Right lobe of liver (tissue), 6 donors: ENCODE data around the gene GRK6. TPM values are rescaled to one million over a fixed set of nuclear protein-coding genes. Genes with fewer than 3 reads are reported as not detected.

Experiments used
- ATAC-seq, 4 donors: fragments of 200-7000 bp; cut with Tn5 transposase; one replicate each; pipeline ENCODE4 v1.9.1; 2020; ENCODE audit warnings: mild to moderate bottlenecking in 4 of 4, moderate library complexity in 4 of 4
- DNase-seq, 3 donors: peaks; one replicate each; pipeline ENCODE4 v3.0.0-alpha.2; 2020
- H3K27ac ChIP-seq, 3 donors: fragments of 200-600 bp; one replicate each; pipeline ENCODE4 v1.8.0; 2022
- H3K27me3 ChIP-seq, 2 donors: fragments of 200-600 bp; one replicate each; pipeline ENCODE4 v1.8.0; 2022
- H3K36me3 ChIP-seq, 4 donors: fragments of 200-600 bp; sonication (generic) in 1 of 4; one replicate each; pipeline versions ENCODE4 v1.5.1 to v1.8.0; 2017 to 2022; ENCODE audit warnings: control low read depth in 1 of 4
- H3K4me1 ChIP-seq, 4 donors: fragments of 200-600 bp; sonication (generic) in 1 of 4; one replicate each; pipeline versions ENCODE4 v1.5.1 to v1.8.0; 2017 to 2022; ENCODE audit warnings: control low read depth in 1 of 4
- H3K4me3 ChIP-seq, 3 donors: fragments of 200-600 bp; one replicate each; pipeline ENCODE4 v1.8.0; 2022
- H3K9me3 ChIP-seq, 4 donors: fragments of 200-600 bp; sonication (generic) in 1 of 4; one replicate each; pipeline versions ENCODE4 v1.5.1 to v1.8.0; 2017 to 2022; ENCODE audit warnings: control low read depth in 1 of 4
- CTCF ChIP-seq, 4 donors: fragments of 200-600 bp in 3 of 4; fragments of 450-650 bp in 1 of 4; IDR thresholded peaks; one replicate each; pipeline versions ENCODE4 v1.5.1 to v1.8.0; 2016 to 2022; ENCODE audit warnings: antibody characterized with exemption in 4 of 4, mild to moderate bottlenecking in 2 of 4
- POLR2A ChIP-seq: fragments of 450-650 bp; IDR thresholded peaks from one replicate; pipeline ENCODE4 v1.6.1; 2017; ENCODE audit warnings: antibody characterized with exemption, mild to moderate bottlenecking
- WGBS: methylation state at CpG from one replicate; pipeline ENCODE4 v1.1.6; 2018; ENCODE audit warnings: low coverage, low lambda C conversion rate; ENCODE audit not compliant: insufficient coverage; ENCODE audit errors: missing lambda C conversion rate; 5-methylcytosine and 5-hydroxymethylcytosine counted together
- intact Hi-C, 2 donors: fragments of 100-400 bp; cut with DNase I; formaldehyde crosslinking; loops; one replicate each; pipeline versions ENCODE4 v1.11.2 to v1.14.1; 2022
- long read RNA-seq: library from polyadenylated mRNA; unstranded; transcript quantifications from one replicate; pipeline ENCODE4 v2.0.0, GENCODE V29; 2019
- total RNA-seq, 6 experiments: library from RNA; depleted of rRNA in 2 of 6; stranded (reverse); fragments of >200 nt in 2 of 6; fragmentation: NEBNext Ultra II Directional in 3 of 6; extraction: Animal tissue kit (Norgen Biotek cat#: 25700) in 3 of 6; gene quantifications; one replicate each; pipeline versions ENCODE4 v1.1.0 to v1.2.4, GENCODE V29; 2016 to 2023
- donor health status: DM: no; HTN: yes; CAD: no.
- donor health status: DM: no; HTN: no; CAD: no.
- donor health status: DM: no; HTN: no; CAD: no.
- donor health status: DM: no; HTN: yes; CAD: no.
- donor health status: DM: no; HTN: yes; CAD: no.

The GRK6 gene
- 10 to 100 TPM in 3 of 6 experiments, 1 to 10 TPM in 3; 6.1 to 10.8 (median 10.0) TPM for total RNA-seq
- long read RNA-seq, partial matches to known transcripts: 0 of 2 reads
- long read RNA-seq, other reads (novel, unspliced or antisense): 2 of 2 reads

GRCh38 chr5:177426566-177427210, at the start of gene GRK6:
Gene GRK6 (plus strand): TSS chr5:177426676. CDS start chr5:177426846, 170 bp downstream.
- H3K4me3 ChIP-seq: peak within 1 kb of the TSS; percentile 70 to 83 (median 80)
- TF ChIP-seq CTCF (IDR thresholded peaks at IDR 0.05) (no peak), POLR2A (peak; percentile 72)
- peaks cover 0 to 18% (median 0%) of the 10 kb centered on the region in 4 donors for H3K4me1 ChIP-seq
- ATAC-seq (peak in 1 of 4 donors; percentile 0), DNase-seq (peak; percentile 58 to 73 (median 66))
- intact Hi-C loops: no loop called here
- peak within 1 kb of the TSS; percentile 71 to 88 (median 83) for H3K27ac ChIP-seq
- WGBS: 2% methylated on average over 11 of the region's 82 CpGs
- no peaks in the 10 kb centered on the region for H3K27me3 ChIP-seq
- H3K9me3 ChIP-seq: no peaks in the 10 kb centered on the region
- no peaks in the 10 kb centered on the region for H3K36me3 ChIP-seq

- TF ChIP-seq POLR2A (no peak), CTCF (IDR thresholded peaks at IDR 0.05) (no peak)
- Histone ChIP-seq H3K27me3 (no peaks in the 10 kb centered on the region), H3K27ac (peak overlapping the region; percentile 91 to 94 (median 93)), H3K9me3 (no peaks in the 10 kb centered on the region), H3K4me1 (peaks cover 0 to 74% (median 25%) of the 10 kb centered on the region in 4 donors), H3K36me3 (no peaks in the 10 kb centered on the region), H3K4me3 (peak overlapping the region; percentile 8 to 49 (median 32))
- DNase-seq: peak in 1 of 3 donors; percentile 75
- 38% methylated on average over 4 of the region's 8 CpGs for WGBS
- intact Hi-C loops: no loop called here
- peak; percentile 2 to 33 (median 14) for ATAC-seq
These were observed 48.4 kb upstream of the GRK6 start for GRCh38 chr5:177377851-177378776.

GRCh38 chr5:177378884-177379883, 47.3 kb upstream of the GRK6 start:
- peak; percentile 57 to 90 (median 79) for DNase-seq
- Histone ChIP-seq H3K4me1 (peaks cover 0 to 64% (median 22%) of the 10 kb centered on the region in 4 donors), H3K4me3 (peak overlapping the region; percentile 8 to 49 (median 32)), H3K9me3 (no peaks in the 10 kb centered on the region), H3K27ac (peak overlapping the region; percentile 91 to 94 (median 93)), H3K27me3 (no peaks in the 10 kb centered on the region), H3K36me3 (no peaks in the 10 kb centered on the region)
- peak; percentile 60 for TF ChIP-seq POLR2A
- TF ChIP-seq CTCF (IDR thresholded peaks at IDR 0.05): no peak
- intact Hi-C loops: no loop called here
- ATAC-seq: peak; percentile 72 to 83 (median 78)
- WGBS: 25% methylated on average over 5 of the region's 15 CpGs

- no peak for DNase-seq
- Histone ChIP-seq H3K4me3 (no peak overlapping the region), H3K27me3 (no peaks in the 10 kb centered on the region), H3K9me3 (no peaks in the 10 kb centered on the region), H3K4me1 (peaks cover 0 to 55% (median 22%) of the 10 kb centered on the region in 4 donors), H3K36me3 (no peaks in the 10 kb centered on the region), H3K27ac (peak overlapping the region in 1 of 3 donors; percentile 94)
- intact Hi-C loops: loop anchor here in 1 of 2 donors (10.0 kb wide), 1 partner anchor 66 kb away; the partner anchor contains the start of gene MXD3
- WGBS: 100% methylated on average over 1 of the region's 6 CpGs
- no peak for ATAC-seq
- no peak for TF ChIP-seq CTCF (IDR thresholded peaks at IDR 0.05)
- no peak for TF ChIP-seq POLR2A
These were observed 45.7 kb upstream of the GRK6 start for GRCh38 chr5:177380805-177381126.
